Peyer's patch (tissue), 4 donors: ENCODE results near the gene PURA. TPM values are rescaled to one million over a fixed set of nuclear protein-coding genes. Genes with fewer than 3 reads are reported as not detected.

ENCODE experiments used
- DNase-seq, 3 donors: peaks; one replicate each; pipeline ENCODE4 v3.0.0-alpha.2; 2017 to 2019
- H3K27ac ChIP-seq, 4 donors: fragments of 200-600 bp; sonication (generic); one replicate each; pipeline ENCODE4 v1.5.1; 2016 to 2019
- H3K27me3 ChIP-seq, 2 donors: fragments of 200-600 bp; sonication (generic); one replicate each; pipeline ENCODE4 v1.5.1; 2019
- H3K36me3 ChIP-seq, 3 donors: fragments of 200-600 bp; sonication (generic); one replicate each; pipeline ENCODE4 v1.5.1; 2016 to 2019
- H3K4me1 ChIP-seq, 4 donors: fragments of 200-600 bp; sonication (generic); one replicate each; pipeline ENCODE4 v1.5.1; 2016 to 2019
- H3K4me3 ChIP-seq, 4 donors: fragments of 200-600 bp; sonication (generic); 1 replicate in 3 of 4; 2 replicates in 1 of 4; pipeline ENCODE4 v1.5.1; 2016 to 2019; ENCODE audit warnings: mild to moderate bottlenecking in 1 of 4
- H3K9me3 ChIP-seq, 4 donors: fragments of 200-600 bp; sonication (generic); one replicate each; pipeline ENCODE4 v1.5.1; 2016 to 2019; ENCODE audit warnings: mild to moderate bottlenecking in 1 of 4
- POLR2A ChIP-seq, 2 donors: fragments of 450-650 bp; IDR thresholded peaks; one replicate each; pipeline ENCODE4 v1.5.1; 2017; ENCODE audit warnings: antibody characterized with exemption in 2 of 2, mild to moderate bottlenecking in 2 of 2, moderate library complexity in 2 of 2
- total RNA-seq, 4 donors: library from RNA; depleted of rRNA; stranded (reverse); fragments of >200 nt; gene quantifications; one replicate each; pipeline ENCODE4 v1.1.0, GENCODE V29; 2016
- TF ChIP-seq, protein P1 (sequence below), 6 experiments: fragments of 450-650 bp in 4 of 6; fragments of 200-600 bp in 2 of 6; sonication (generic) in 1 of 6; IDR thresholded peaks; one replicate each; pipeline ENCODE4 v1.5.1; 2017 to 2019; ENCODE audit warnings: antibody characterized with exemption in 6 of 6, mild to moderate bottlenecking in 3 of 6, moderate library complexity in 1 of 6

The PURA gene
- total RNA-seq, 4 donors from 2014 or later, result 22.2 to 24.7 (median 22.7) TPM

DNA sequence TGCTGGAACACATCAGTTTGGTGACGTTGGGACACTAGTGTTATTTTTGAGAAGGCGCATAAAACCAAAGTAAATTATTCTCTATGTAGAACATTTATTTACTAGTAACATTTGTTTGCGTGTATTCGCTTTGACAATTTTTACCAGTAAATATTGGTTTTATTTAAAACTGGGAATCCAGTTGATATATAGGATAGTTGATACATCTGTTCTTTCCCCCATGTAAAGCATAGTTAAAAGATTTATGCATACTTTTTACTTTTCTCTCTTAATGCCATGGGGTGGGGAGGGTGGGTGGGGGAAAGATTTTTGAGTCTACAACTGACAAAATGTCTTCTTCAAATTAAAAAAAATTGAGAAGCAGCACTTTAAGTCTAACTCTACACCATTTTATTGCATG is 11.7 kb downstream of the PURA start, which contains the start of gene IGIP:
Gene IGIP, plus strand, starts transcription at position 301 of the 400 bp plus-strand sequence. CDS start 2,540 bp downstream, outside the sequence.
- no peaks in the 10 kb centered on the region for H3K9me3 ChIP-seq
- H3K27me3 ChIP-seq, result no peaks in the 10 kb centered on the region
- H3K36me3 ChIP-seq, result no peaks in the 10 kb centered on the region
- no peak within 1 kb of the TSS for H3K4me3 ChIP-seq
- H3K27ac ChIP-seq, result no peak within 1 kb of the TSS
- TF ChIP-seq, protein P1, sequence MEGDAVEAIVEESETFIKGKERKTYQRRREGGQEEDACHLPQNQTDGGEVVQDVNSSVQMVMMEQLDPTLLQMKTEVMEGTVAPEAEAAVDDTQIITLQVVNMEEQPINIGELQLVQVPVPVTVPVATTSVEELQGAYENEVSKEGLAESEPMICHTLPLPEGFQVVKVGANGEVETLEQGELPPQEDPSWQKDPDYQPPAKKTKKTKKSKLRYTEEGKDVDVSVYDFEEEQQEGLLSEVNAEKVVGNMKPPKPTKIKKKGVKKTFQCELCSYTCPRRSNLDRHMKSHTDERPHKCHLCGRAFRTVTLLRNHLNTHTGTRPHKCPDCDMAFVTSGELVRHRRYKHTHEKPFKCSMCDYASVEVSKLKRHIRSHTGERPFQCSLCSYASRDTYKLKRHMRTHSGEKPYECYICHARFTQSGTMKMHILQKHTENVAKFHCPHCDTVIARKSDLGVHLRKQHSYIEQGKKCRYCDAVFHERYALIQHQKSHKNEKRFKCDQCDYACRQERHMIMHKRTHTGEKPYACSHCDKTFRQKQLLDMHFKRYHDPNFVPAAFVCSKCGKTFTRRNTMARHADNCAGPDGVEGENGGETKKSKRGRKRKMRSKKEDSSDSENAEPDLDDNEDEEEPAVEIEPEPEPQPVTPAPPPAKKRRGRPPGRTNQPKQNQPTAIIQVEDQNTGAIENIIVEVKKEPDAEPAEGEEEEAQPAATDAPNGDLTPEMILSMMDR (IDR thresholded peaks at IDR 0.05), result no peak
- no peak for TF ChIP-seq POLR2A (IDR thresholded peaks at IDR 0.05)
- H3K4me1 ChIP-seq, result peaks cover 0 to 4% (median 0%) of the 10 kb centered on the region in 4 donors
- DNase-seq, result no peak

DNA sequence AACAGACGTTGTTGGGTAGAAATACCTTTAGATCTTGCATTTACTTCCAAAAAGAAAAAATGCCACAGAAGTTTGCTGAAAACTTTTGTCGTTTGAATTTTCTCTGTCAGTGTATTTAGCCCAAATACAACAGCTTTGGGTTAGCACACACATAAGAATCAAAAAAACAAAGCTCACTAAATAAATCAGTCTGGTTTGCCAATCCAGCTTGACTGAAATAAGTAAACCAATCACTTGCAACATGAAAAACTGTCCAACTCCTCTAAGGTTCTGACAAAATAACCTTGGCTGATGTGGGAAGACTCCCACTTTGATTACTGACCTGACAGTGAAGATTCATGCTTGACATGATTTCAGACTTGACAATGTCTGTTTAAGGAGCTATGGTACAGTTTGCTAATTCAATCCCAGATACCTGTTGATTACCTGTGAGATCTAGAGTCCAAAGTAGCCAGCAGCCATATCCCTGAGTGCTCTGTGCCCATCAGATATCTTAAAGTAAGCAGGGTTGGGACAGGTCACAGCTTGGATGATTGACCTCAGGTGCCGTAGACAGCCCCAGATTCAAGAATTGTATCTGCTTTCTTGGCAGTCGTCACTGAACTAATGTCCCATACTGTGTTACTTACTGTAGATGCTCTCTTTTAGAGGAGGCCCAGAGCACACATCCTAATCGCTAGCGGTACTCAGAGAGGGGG is 12.6 kb downstream of the PURA start:
- Histone ChIP-seq H3K4me1 (peaks cover 0 to 4% (median 0%) of the 10 kb centered on the region in 4 donors), H3K27ac (no peak overlapping the region), H3K27me3 (no peaks in the 10 kb centered on the region), H3K36me3 (no peaks in the 10 kb centered on the region), H3K9me3 (no peaks in the 10 kb centered on the region), H3K4me3 (no peak overlapping the region)
- DNase-seq, result no peak
- TF ChIP-seq, protein P1 (IDR thresholded peaks at IDR 0.05), result no peak
- TF ChIP-seq POLR2A (IDR thresholded peaks at IDR 0.05), result no peak

DNA sequence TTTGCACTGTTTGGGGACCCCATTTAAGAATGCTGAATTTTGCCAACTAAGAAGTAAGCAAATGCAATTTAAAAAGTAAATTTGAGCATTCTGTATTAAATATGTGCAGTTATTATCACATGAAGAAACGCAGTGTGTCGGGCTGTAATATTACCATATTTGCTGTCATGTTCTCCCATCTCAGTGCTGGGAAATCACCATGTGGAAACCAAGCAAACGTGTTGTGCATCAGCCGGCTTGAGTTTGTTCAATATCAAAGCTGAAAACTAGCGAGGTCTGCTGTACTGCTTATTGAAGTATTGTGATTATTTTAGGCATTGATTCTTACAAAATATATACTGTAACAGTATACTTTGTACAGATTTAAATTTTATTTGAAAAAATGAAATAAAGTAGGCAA is 14.5 kb downstream of the PURA start:
- Histone ChIP-seq H3K9me3 (no peaks in the 10 kb centered on the region), H3K4me3 (no peak overlapping the region), H3K36me3 (no peaks in the 10 kb centered on the region), H3K27ac (no peak overlapping the region), H3K4me1 (peaks cover 0 to 4% (median 0%) of the 10 kb centered on the region in 4 donors), H3K27me3 (no peaks in the 10 kb centered on the region)
- TF ChIP-seq POLR2A (IDR thresholded peaks at IDR 0.05), result no peak
- TF ChIP-seq, protein P1 (IDR thresholded peaks at IDR 0.05), result no peak
- no peak for DNase-seq

DNA sequence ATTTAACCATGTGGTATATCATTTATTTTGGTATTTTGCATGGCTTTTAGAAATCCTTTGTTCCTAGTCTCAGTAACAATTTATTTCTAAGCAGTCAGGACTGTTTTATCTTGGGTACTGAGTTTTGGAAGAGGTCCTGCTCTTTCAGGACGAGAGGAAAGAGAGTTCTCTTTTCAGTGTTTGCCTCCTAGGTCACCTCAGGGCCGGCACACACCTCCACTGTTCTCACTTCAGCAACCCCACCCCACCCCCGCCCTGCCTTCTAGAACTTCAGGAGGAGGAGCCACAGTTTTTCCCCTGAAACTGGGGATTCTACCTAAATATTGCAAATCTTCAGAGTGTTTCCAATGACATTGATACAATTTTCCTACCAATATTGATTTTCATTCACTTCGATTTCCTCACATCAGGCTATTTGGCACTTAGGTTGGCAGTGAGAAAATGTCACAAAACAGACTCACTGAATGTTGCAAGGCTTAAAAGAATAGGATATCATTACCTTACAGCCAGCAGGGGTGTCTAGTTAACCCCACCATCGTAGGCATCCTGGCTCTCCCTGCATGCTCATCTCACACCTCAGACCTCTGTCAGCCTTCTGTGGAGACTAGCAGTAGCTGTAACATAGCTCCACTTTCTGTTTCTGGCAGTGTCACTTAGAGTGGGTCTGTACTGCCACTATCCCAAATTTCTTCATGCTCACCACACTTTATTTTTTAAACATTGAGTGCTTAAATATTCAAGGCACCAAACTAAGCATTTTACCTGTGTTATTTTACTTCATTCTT is 17.2 kb downstream of the PURA start:
- TF ChIP-seq POLR2A (IDR thresholded peaks at IDR 0.05), result no peak
- TF ChIP-seq, protein P1 (IDR thresholded peaks at IDR 0.05), result no peak
- H3K9me3 ChIP-seq, result no peaks in the 10 kb centered on the region
- no peak for DNase-seq
- no peaks in the 10 kb centered on the region for H3K27me3 ChIP-seq
- H3K4me1 ChIP-seq, result peaks cover 0 to 4% (median 0%) of the 10 kb centered on the region in 4 donors
- H3K27ac ChIP-seq, result no peak overlapping the region
- no peaks in the 10 kb centered on the region for H3K36me3 ChIP-seq
- H3K4me3 ChIP-seq, result no peak overlapping the region

DNA sequence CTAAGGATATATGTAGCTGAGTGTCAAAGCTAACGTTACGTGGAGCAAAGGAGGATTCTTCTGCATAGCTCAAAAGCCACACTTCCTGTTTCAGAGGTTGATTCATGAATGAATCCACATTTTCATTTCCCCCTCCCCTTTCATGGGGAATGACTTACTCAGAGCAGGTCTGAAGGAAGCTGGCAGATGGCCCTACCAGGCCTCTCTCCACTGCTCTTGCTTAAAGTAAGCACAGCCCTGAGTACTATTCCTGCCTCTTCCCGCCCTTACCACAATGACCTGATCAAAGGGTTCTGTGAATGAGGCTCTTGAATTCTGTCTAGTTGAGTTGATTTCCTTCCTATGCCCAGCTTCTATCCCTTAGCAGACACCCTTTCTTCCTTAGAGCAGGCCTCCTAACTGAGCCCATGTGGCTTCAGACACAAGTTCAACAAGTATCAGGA is 18.1 kb downstream of the PURA start:
- Histone ChIP-seq H3K4me3 (no peak overlapping the region), H3K36me3 (no peaks in the 10 kb centered on the region), H3K27ac (no peak overlapping the region), H3K9me3 (no peaks in the 10 kb centered on the region), H3K27me3 (no peaks in the 10 kb centered on the region), H3K4me1 (peaks cover 0 to 1% (median 0%) of the 10 kb centered on the region in 4 donors)
- TF ChIP-seq, protein P1 (IDR thresholded peaks at IDR 0.05), result no peak
- no peak for TF ChIP-seq POLR2A (IDR thresholded peaks at IDR 0.05)
- no peak for DNase-seq
